Smooth muscle cell (in vitro differentiated cells): ENCODE measurements around the gene ADGRE2. TPM values are rescaled to one million over a fixed set of nuclear protein-coding genes. Genes with fewer than 3 reads are reported as not detected.
"Not testable (repeated sequence)": the region's sequence is repeated elsewhere in the genome, so short reads cannot be mapped to it uniquely, and the experiment has no call there.

Source experiments
- DNase-seq: peaks from one replicate; lab custom pipeline; 2025; ENCODE audit not compliant: unreplicated experiment; lab: John Stamatoyannopoulos, UW
- H2AFZ ChIP-seq: fragments of 200-600 bp; sonication (generic); 2 replicates; pipeline ENCODE4 v1.6.0; 2016; ENCODE audit warnings: antibody characterized with exemption, low read depth, mild to moderate bottlenecking
- H3F3A ChIP-seq: fragments of 200-600 bp; sonication (generic); 2 replicates; pipeline ENCODE4 v1.6.0; 2017; ENCODE audit warnings: antibody characterized with exemption, low read depth
- H3K27ac ChIP-seq: fragments of 200-600 bp; sonication (generic); 2 replicates; pipeline ENCODE4 v1.5.1; 2016; ENCODE audit warnings: low read depth, mild to moderate bottlenecking
- H3K27me3 ChIP-seq: fragments of 200-600 bp; sonication (generic); 2 replicates; pipeline ENCODE4 v1.6.1; 2016; ENCODE audit warnings: low read depth, mild to moderate bottlenecking
- H3K36me3 ChIP-seq: fragments of 200-600 bp; sonication (generic); 2 replicates; pipeline ENCODE4 v1.5.1; 2016; ENCODE audit warnings: low read depth
- H3K4me1 ChIP-seq: fragments of 200-600 bp; sonication (generic); 2 replicates; pipeline ENCODE4 v1.5.1; 2016; ENCODE audit warnings: low read depth
- H3K4me2 ChIP-seq: fragments of 200-600 bp; sonication (generic); 2 replicates; pipeline ENCODE4 v1.6.0; 2016; ENCODE audit warnings: mild to moderate bottlenecking
- H3K4me3 ChIP-seq: fragments of 200-600 bp; sonication (generic); 2 replicates; pipeline ENCODE4 v1.5.1; 2016; ENCODE audit warnings: mild to moderate bottlenecking
- H3K79me2 ChIP-seq: fragments of 200-600 bp; sonication (generic); 2 replicates; pipeline ENCODE4 v1.6.0; 2016; ENCODE audit warnings: low read depth, mild to moderate bottlenecking
- H3K9ac ChIP-seq: fragments of 200-600 bp; sonication (generic); 2 replicates; pipeline ENCODE4 v1.6.0; 2016; ENCODE audit warnings: low read depth
- H3K9me3 ChIP-seq: fragments of 200-600 bp; sonication (generic); replicated peaks from 2 replicates; pipeline ENCODE4 v1.5.1; 2016; ENCODE audit warnings: low read depth
- H4K20me1 ChIP-seq: fragments of 200-600 bp; sonication (generic); 2 replicates; pipeline ENCODE4 v1.6.0; 2016; ENCODE audit warnings: low read depth
- CTCF ChIP-seq: fragments of 200-600 bp; sonication (generic); IDR thresholded peaks from 2 replicates; pipeline ENCODE4 v1.5.1; 2017; ENCODE audit warnings: borderline replicate concordance, mild to moderate bottlenecking, antibody characterized with exemption; ENCODE audit not compliant: insufficient read depth, poor library complexity, severe bottlenecking
- WGBS: methylation state at CpG from one replicate; pipeline ENCODE4 v1.1.7; 2016; ENCODE audit warnings: low lambda C conversion rate; 5-methylcytosine and 5-hydroxymethylcytosine counted together
- polyA plus RNA-seq: library from polyadenylated mRNA; unstranded; fragments of >200 nt; fragmentation: Nextera tagmentation; extraction: Ambion mirVana; gene quantifications from 2 replicates; pipeline ENCODE4 v1.2.1, GENCODE V29; 2016
- total RNA-seq: library from RNA; depleted of rRNA; stranded (reverse); fragments of >200 nt; gene quantifications from 2 replicates; pipeline ENCODE4 v1.2.3, GENCODE V29; 2014

ADGRE2 gene
- total and polyA plus RNA-seq, 2 experiments from 2014 or later, result 2.0 to 3.6 TPM

- TF ChIP-seq CTCF, result no peak
- WGBS, result 95% methylated on average over 2 of the region's 2 CpGs
- no peaks in the 10 kb centered on the region for H4K20me1 ChIP-seq
These were observed 10.8 kb downstream of the ADGRE2 start for GRCh38 chr19:14767466-14767971.

GRCh38 chr19:14765841-14766240 is 12.5 kb downstream of the ADGRE2 start:
- not testable (repeated sequence) for H3K9me3 ChIP-seq, H4K20me1 ChIP-seq, H3K27me3 ChIP-seq, H3K27ac ChIP-seq, H3F3A ChIP-seq, H3K4me2 ChIP-seq, H3K4me3 ChIP-seq, H3K9ac ChIP-seq, DNase-seq, H3K36me3 ChIP-seq, H2AFZ ChIP-seq, H3K79me2 ChIP-seq, H3K4me1 ChIP-seq
- 87% methylated on average over 14 of the region's 15 CpGs for WGBS

More at GRCh38 chr19:14767466-14767971, 10.8 kb downstream of the ADGRE2 start:
- Histone ChIP-seq H3K79me2 (no peaks in the 10 kb centered on the region), H3K4me2 (no peak overlapping the region), H3F3A (no peaks in the 10 kb centered on the region), H3K27ac (no peak overlapping the region), H3K4me3 (no peak overlapping the region), H3K36me3 (no peaks in the 10 kb centered on the region), H3K9ac (no peak overlapping the region), H3K4me1 (no peaks in the 10 kb centered on the region), H2AFZ (no peak overlapping the region), H3K9me3 (no peaks in the 10 kb centered on the region), H3K27me3 (no peaks in the 10 kb centered on the region)
- DNase-seq, result no peak

- H3K4me2 ChIP-seq, H4K20me1 ChIP-seq, H3K36me3 ChIP-seq, H3K4me3 ChIP-seq, DNase-seq, H2AFZ ChIP-seq, H3K27ac ChIP-seq, H3K79me2 ChIP-seq, H3K9ac ChIP-seq, H3K9me3 ChIP-seq, H3K4me1 ChIP-seq, H3F3A ChIP-seq, H3K27me3 ChIP-seq: not testable (repeated sequence)
- WGBS, result 94% methylated on average over 12 of the region's 18 CpGs
These were observed 13.0 kb downstream of the ADGRE2 start for GRCh38 chr19:14765403-14765802.

GRCh38 chr19:14764401-14764800 is 14.0 kb downstream of the ADGRE2 start:
- 94% methylated on average over 6 of the region's 9 CpGs for WGBS
- Histone ChIP-seq H3K4me3 (no peak overlapping the region), H3K9me3 (no peaks in the 10 kb centered on the region), H3K36me3 (no peaks in the 10 kb centered on the region), H3K4me2 (no peak overlapping the region), H3K27ac (no peak overlapping the region), H3F3A (no peaks in the 10 kb centered on the region), H3K27me3 (no peaks in the 10 kb centered on the region), H4K20me1 (no peaks in the 10 kb centered on the region), H2AFZ (no peak overlapping the region), H3K9ac (no peak overlapping the region), H3K79me2 (no peaks in the 10 kb centered on the region), H3K4me1 (no peaks in the 10 kb centered on the region)
- no peak for DNase-seq
- TF ChIP-seq CTCF, result no peak
